HT-29 (cell line): ENCODE data around the gene HNRNPA3. TPM values are rescaled to one million over a fixed set of nuclear protein-coding genes. Genes with fewer than 3 reads are reported as not detected.
"Not testable (repeated sequence)": the region's sequence is repeated elsewhere in the genome, so short reads cannot be mapped to it uniquely, and the experiment has no call there.

ENCODE experiments used
- DNase-seq: peaks from one replicate; pipeline ENCODE4 v3.0.0-alpha.2; 2015; ENCODE audit warnings: low spot score
- total RNA-seq: library from RNA; depleted of rRNA; stranded (reverse); fragments of >200 nt; shearing (Covaris generic); gene quantifications from 2 replicates; pipeline ENCODE4 v1.2.3, GENCODE V29; 2014

The HNRNPA3 gene
- total RNA-seq, 1 experiment from 2014 or later, result 33.8 TPM

DNA sequence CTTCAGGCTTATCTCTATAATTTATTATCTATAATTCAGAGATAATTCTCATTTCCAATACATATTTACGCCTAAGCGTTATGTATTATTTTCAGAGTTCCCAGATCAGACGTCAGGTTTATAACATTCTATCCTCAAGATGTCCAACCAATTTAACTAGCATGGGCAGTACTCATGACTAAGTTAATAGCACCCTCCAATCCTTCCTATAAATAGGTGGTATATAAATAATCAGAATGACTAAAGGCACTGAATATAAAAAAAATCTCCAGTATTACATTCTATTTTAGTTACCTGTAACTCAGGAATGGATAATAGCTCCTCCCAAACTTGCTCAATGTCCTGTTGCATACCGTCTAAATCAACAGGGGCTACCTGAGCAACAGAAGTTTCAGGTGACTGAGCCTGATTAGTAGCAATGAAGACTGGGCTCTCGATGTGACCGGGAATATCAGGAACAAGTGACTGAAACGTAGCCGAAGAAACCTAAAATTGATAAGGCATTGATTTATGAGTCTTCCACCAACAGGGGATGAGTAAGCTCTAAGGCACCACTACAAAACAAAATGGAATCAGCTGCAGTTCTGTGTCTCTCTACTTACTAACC lies 19.6 kb downstream of the HNRNPA3 start:
- DNase-seq, result no peak

DNA sequence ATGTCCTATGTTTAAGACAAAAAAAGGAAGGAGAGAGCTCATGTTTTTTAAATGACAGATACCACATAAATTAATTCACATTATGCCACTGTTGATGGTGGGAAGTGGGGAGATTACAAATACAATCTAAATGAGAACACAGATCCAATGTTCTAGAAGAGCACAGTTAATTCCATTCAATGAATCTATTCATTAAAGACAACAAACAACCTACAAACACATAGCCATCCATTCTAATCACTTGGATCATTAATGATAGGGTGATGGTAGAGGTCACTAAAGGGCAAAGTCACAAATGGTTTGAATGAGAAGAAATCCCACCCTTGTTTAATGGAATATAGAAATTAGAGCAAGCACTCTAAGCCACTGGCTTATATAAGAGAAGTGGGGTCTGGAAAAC lies 21.7 kb downstream of the HNRNPA3 start:
- DNase-seq, result no peak

DNA sequence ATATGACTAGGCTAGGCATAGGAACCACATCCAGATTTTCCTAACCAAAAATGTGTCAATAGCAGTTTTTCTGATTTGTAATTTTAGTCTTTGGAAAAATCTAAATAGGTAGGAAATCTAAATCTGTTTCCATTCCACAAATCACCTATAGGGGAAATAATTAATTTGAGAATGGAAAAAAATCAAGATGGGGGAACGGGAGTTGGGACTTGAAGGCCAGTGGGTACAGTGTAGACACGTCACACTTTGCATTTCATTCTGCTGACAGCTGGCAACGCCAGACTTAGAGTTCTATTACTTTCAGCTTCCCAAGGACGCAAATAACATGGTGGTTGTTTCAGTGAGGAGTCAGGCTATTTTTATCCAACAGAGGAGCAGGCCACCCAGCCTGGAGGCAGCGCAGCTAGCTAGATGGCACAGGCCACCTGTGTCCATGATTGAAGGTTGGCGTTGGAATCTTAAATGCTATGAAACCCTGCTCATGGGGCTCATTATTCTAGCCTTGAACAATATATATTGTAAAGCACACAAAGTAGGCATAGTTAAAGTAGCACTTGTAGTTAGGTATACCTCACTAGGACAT lies 23.4 kb downstream of the HNRNPA3 start:
- no peak for DNase-seq

- DNase-seq, result no peak
Measured at GRCh38 chr2:177237932-177238331, 25.3 kb downstream of the HNRNPA3 start.

GRCh38 chr2:177239053-177239452 lies 26.5 kb downstream of the HNRNPA3 start:
- DNase-seq, result no peak

DNA sequence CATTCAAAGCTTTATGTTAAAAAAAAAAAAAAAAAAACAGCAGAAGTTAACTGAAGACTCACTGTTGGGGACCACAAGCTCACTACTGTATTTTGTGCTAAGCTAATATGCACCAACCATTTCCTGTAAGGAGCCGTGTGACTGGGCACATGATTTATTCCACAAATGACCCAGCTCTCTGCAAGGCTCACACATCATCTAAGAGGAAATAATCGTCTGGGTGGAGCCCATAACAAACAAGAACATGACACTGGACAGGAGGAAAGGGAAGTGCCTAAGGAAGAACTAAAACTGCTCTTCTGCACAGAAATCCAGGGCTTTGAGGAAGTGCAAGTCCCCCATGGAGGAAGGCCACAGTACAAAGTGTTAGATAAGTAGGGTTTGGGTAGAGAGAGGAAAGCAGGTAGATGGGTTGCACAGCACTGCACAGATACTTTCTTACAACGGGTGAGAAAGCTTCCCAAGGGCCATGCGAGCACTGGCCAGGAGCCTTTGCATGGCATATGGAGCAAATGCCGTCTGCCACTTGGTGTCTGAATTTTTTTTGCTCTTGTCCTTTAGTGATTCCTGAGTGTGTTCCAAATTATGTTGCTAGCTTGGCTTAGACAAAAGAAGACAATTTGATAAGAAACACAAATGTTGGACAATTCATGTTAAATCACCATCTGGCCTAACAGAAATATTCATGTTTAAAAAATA lies 27.5 kb downstream of the HNRNPA3 start:
- DNase-seq, result peak; percentile 87

- no peak for DNase-seq
Measured at GRCh38 chr2:177241711-177242120, 29.1 kb downstream of the HNRNPA3 start.

DNA sequence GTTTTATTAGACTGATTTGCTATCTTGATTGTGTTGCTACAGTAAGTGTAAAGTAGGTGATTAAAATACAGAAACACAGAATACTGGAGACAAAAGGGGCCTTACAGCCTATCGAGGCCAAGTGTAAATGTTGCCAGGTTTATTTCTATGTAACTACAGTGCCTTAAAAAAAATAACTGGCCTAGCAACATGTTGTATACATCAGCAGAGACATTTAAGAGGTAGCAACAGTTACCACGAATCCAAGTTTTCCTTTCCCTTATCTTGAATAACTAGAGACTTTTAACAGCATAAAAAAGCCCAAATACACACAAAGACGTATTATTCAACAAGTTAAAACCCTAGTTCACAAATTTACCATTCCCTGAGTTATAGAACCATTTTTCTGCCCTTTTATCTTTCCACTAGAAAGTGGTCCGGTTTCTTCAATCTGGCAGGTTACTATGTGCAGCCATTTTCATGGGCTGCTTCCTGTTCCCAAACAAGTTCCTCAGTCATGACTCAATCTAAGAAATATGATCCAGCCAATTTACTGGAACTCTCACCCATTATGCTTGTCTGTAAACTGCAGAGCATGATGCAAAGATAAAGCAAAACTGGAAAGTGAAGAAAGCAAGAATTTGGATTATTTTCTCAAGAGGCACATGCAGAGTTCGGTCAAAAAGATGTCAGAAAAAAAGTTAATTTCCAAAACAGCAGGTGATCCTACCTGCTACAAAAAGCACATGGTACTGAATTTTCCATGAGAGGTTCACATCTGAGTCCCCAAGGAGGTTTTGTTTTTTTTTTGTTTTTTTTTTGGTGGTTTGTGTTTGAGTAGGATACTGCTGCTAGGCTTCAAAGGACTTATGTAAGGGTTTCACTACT lies 29.8 kb downstream of the HNRNPA3 start:
- DNase-seq, result peak; percentile 79

GRCh38 chr2:177243073-177243472 lies 30.5 kb downstream of the HNRNPA3 start:
- DNase-seq, result no peak

- no peak for DNase-seq
Measured at GRCh38 chr2:177243476-177243875, 30.9 kb downstream of the HNRNPA3 start.

GRCh38 chr2:177244244-177244771 lies 31.7 kb downstream of the HNRNPA3 start:
- DNase-seq, result no peak

GRCh38 chr2:177245010-177245422 lies 32.4 kb downstream of the HNRNPA3 start:
- peak; percentile 69 for DNase-seq

- DNase-seq, result no peak
Measured at GRCh38 chr2:177246000-177246399, 33.4 kb downstream of the HNRNPA3 start.

- DNase-seq, result not testable (repeated sequence)
Measured at GRCh38 chr2:177246523-177247030, 34.0 kb downstream of the HNRNPA3 start.

- no peak for DNase-seq
Measured at GRCh38 chr2:177247693-177248262, 35.2 kb downstream of the HNRNPA3 start.

DNA sequence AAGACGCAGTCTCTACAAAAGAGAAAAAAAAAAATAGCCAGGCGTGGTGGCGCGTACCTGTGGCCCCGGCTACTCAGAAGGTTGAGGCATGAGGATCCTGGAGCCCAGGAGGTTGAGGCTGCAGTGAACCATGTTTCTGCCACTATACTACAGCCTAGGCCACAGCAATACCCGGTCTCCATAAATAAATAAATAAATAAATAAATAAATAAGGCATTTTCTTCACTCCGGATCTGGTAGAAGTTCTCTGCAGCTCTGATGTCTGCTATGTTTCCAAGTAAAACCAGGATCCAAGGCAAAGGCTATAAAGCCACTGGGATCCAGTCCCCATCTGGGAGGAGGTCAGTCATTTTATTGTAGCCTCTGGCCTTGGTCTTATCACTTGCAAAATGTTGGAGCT lies 36.4 kb downstream of the HNRNPA3 start:
- DNase-seq, result no peak

GRCh38 chr2:177250461-177250860 lies 37.9 kb downstream of the HNRNPA3 start:
- no peak for DNase-seq

- DNase-seq, result no peak
Measured at GRCh38 chr2:177251165-177251542, 38.6 kb downstream of the HNRNPA3 start.

- no peak for DNase-seq
Measured at GRCh38 chr2:177252808-177253531, 40.4 kb downstream of the HNRNPA3 start.

DNA sequence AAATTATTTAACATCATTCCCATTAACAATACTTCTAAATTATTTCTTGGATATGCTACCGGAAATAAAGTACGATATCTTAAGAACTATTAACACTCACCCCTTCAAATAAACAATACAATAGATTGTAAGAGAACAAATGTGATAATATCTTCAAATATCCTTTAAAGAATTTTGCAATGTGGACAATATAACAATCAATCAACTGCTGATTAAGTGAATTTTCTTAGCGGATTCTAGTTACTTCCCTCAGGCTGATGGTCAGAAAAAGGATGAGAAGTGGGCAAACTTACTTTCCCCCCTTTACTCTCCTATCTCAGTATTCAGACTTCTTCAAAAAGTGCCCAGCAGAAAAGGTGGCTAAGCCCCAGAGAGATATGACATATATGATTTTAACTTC lies 41.1 kb downstream of the HNRNPA3 start:
- no peak for DNase-seq
